ENCODE data around the gene MOSPD2. TPM values are rescaled to one million over a fixed set of nuclear protein-coding genes. Genes with fewer than 3 reads are reported as not detected.

MOSPD2 gene
- total RNA-seq, 2 experiments from 2014 or later: 6.4 to 6.8 TPM

- Histone ChIP-seq H3K4me3 (ENCODE audit: low read length) (no peak overlapping the region), H3K4me1 (ENCODE audit: insufficient read depth, low read length) (no peaks in the 10 kb centered on the region), H3K27ac (ENCODE audit: low read depth in 1 of 2, low read length in 2 of 2) (no peak overlapping the region), H3K9me3 (ENCODE audit: control insufficient read depth in 1 of 2, insufficient read depth in 1 of 2, low read length in 2 of 2) (no peaks in the 10 kb centered on the region), H3K36me3 (ENCODE audit: insufficient read depth, low read length) (no peaks in the 10 kb centered on the region), H3K27me3 (ENCODE audit: control insufficient read depth in 1 of 2, insufficient read depth in 2 of 2, low read length in 2 of 2) (no peaks in the 10 kb centered on the region)
- Mint-ChIP-seq H3K36me3 (ENCODE audit: low read depth) (no peaks in the 10 kb centered on the region), H3K27ac (no peak overlapping the region), H3K4me3 (no peak overlapping the region), H3K9me3 (no peaks in the 10 kb centered on the region), H3K4me1 (ENCODE audit: low read depth) (peaks cover 9% of the 10 kb centered on the region), H3K27me3 (no peaks in the 10 kb centered on the region)
- no peak for DNase-seq
- CTCF ChIA-PET: no interaction called here
- POLR2A ChIA-PET: no interaction called here
- TF ChIP-seq, protein P1, sequence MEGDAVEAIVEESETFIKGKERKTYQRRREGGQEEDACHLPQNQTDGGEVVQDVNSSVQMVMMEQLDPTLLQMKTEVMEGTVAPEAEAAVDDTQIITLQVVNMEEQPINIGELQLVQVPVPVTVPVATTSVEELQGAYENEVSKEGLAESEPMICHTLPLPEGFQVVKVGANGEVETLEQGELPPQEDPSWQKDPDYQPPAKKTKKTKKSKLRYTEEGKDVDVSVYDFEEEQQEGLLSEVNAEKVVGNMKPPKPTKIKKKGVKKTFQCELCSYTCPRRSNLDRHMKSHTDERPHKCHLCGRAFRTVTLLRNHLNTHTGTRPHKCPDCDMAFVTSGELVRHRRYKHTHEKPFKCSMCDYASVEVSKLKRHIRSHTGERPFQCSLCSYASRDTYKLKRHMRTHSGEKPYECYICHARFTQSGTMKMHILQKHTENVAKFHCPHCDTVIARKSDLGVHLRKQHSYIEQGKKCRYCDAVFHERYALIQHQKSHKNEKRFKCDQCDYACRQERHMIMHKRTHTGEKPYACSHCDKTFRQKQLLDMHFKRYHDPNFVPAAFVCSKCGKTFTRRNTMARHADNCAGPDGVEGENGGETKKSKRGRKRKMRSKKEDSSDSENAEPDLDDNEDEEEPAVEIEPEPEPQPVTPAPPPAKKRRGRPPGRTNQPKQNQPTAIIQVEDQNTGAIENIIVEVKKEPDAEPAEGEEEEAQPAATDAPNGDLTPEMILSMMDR (IDR thresholded peaks at IDR 0.05): no peak
- no peak for ATAC-seq (ENCODE audit: poor library complexity)
- intact Hi-C loops (cut with DNase I, micrococcal nuclease): no loop called here
Measured at GRCh38 chrX:14883826-14884225, 10.6 kb downstream of the MOSPD2 start.

DNA sequence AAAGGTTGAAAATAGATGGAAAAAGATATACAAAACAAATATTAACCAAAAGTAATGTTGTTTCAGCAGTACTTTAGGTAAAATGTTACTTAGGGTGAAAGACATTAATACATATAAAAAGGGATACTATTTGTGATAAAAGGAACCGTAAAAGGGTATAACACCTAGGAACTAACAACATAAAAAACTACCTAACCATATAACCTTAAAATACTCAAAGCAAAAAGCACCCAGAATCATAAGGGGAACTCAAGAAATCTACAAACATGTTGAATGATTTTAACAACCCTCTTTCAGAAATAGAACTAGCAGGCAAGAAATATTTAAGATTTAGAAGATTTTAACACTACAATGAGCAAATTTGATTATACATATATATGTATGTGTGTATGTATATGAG lies 11.5 kb downstream of the MOSPD2 start:
- Histone ChIP-seq H3K27ac (ENCODE audit: low read depth in 1 of 2, low read length in 2 of 2) (no peak overlapping the region), H3K4me1 (ENCODE audit: insufficient read depth, low read length) (no peaks in the 10 kb centered on the region), H3K4me3 (ENCODE audit: low read length) (no peak overlapping the region), H3K27me3 (ENCODE audit: control insufficient read depth in 1 of 2, insufficient read depth in 2 of 2, low read length in 2 of 2) (no peaks in the 10 kb centered on the region), H3K9me3 (ENCODE audit: control insufficient read depth in 1 of 2, insufficient read depth in 1 of 2, low read length in 2 of 2) (no peaks in the 10 kb centered on the region), H3K36me3 (ENCODE audit: insufficient read depth, low read length) (no peaks in the 10 kb centered on the region)
- Mint-ChIP-seq H3K9me3 (no peaks in the 10 kb centered on the region), H3K27ac (no peak overlapping the region), H3K4me1 (ENCODE audit: low read depth) (peaks cover 4% of the 10 kb centered on the region), H3K27me3 (no peaks in the 10 kb centered on the region), H3K4me3 (no peak overlapping the region), H3K36me3 (ENCODE audit: low read depth) (no peaks in the 10 kb centered on the region)
- TF ChIP-seq, protein P1 (IDR thresholded peaks at IDR 0.05): no peak
- ATAC-seq (ENCODE audit: poor library complexity): no peak
- CTCF ChIA-PET: no interaction called here
- intact Hi-C loops (cut with DNase I, micrococcal nuclease): no loop called here
- no peak for DNase-seq
- POLR2A ChIA-PET: no interaction called here

DNA sequence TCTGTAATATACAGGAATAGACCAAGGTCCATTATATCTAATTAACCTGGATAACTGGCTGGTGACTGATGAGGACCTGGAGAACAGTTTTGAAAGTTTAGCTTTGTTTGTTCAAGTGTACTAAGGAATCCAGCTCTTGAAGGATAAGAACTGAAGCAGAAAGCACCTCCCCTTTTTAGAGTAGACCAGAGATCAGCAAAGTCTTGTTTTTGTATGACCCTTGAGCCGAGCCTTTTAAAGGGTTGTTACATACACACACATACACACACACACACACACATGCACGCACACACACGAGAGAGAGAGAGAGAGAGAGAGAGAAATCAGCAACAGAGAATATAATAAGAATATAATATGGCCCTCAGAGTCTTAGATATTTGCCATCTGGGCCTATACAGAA lies 13.0 kb downstream of the MOSPD2 start:
- H3K4me1 ChIP-seq (ENCODE audit: insufficient read depth, low read length): no peaks in the 10 kb centered on the region
- H3K9me3 Mint-ChIP-seq: no peaks in the 10 kb centered on the region
- no peaks in the 10 kb centered on the region for H3K27me3 Mint-ChIP-seq
- ATAC-seq (ENCODE audit: poor library complexity) (no peak), DNase-seq (no peak)
- TF ChIP-seq, protein P1 (IDR thresholded peaks at IDR 0.05): no peak
- H3K36me3 Mint-ChIP-seq (ENCODE audit: low read depth): no peaks in the 10 kb centered on the region
- ChIA-PET POLR2A (no interaction called here), CTCF (no interaction called here)
- H3K4me3 ChIP-seq (ENCODE audit: low read length): no peak overlapping the region
- H3K36me3 ChIP-seq (ENCODE audit: insufficient read depth, low read length): no peaks in the 10 kb centered on the region
- no peak overlapping the region for H3K27ac ChIP-seq (ENCODE audit: low read depth in 1 of 2, low read length in 2 of 2)
- H3K27ac Mint-ChIP-seq: no peak overlapping the region
- H3K4me3 Mint-ChIP-seq: no peak overlapping the region
- H3K27me3 ChIP-seq (ENCODE audit: control insufficient read depth in 1 of 2, insufficient read depth in 2 of 2, low read length in 2 of 2): no peaks in the 10 kb centered on the region
- no peaks in the 10 kb centered on the region for H3K9me3 ChIP-seq (ENCODE audit: control insufficient read depth in 1 of 2, insufficient read depth in 1 of 2, low read length in 2 of 2)
- intact Hi-C loops (cut with DNase I, micrococcal nuclease): no loop called here
- peaks cover 4% of the 10 kb centered on the region for H3K4me1 Mint-ChIP-seq (ENCODE audit: low read depth)

Measured in CD4-positive, alpha-beta T cell (primary cell).